Stimulated activated CD4-positive, alpha-beta T cell treated with anti-CD3 and anti-CD28 coated beads, Interleukin-4, amount 100 ng/mL, for 48 hours (primary cell): ENCODE data around the gene ANKRD10.

Experiments
- DNase-seq, 2 donors: peaks; one replicate each; pipeline ENCODE4 v3.0.0-alpha.2; 2020; ENCODE audit warnings: low read depth in 2 of 2

Gene ANKRD10

GRCh38 chr13:110944968-110945927 lies 30.4 kb upstream of the ANKRD10 start:
- no peak for DNase-seq

DNA sequence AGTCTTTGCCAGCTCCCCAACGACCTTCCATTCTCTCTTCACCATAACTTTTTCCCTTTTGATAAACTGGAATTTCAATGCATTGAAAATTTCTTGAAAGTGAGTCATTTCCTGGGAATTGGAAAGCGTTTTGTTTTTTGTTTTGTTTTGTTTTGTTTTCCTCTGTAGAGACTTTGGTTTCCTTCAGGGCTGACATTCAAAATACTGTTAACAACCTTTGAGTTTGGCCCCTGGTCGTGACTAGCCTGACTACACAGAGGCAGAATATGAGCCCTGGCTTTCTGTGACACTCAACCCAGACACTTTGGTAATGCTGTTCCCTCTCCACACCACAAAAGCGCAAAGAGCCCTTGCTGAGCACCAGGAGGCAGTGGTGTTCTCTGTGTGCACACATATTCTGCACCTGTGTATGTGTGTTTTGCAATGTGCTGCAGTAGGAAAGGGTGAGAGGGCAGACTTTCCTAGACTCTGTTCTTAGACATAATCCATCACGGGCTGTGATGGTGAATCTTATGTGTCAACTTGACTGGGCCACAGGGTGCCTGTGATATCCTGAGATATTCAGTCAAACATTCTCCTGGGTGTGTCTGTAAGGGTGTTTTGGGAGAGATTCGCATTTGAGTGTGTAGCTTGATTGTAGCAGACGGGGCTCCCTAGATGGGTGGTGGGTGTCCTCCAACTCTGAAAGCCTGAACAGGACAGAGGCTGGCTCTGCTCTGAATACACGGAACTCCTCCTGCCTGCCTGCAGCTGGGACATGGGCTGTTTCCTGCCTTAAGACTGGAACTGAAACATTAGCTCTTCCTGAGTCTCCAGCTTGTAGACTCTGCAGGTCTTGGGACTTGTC lies 29.5 kb upstream of the ANKRD10 start:
- DNase-seq = peak in 1 of 2 donors; percentile 28

DNA sequence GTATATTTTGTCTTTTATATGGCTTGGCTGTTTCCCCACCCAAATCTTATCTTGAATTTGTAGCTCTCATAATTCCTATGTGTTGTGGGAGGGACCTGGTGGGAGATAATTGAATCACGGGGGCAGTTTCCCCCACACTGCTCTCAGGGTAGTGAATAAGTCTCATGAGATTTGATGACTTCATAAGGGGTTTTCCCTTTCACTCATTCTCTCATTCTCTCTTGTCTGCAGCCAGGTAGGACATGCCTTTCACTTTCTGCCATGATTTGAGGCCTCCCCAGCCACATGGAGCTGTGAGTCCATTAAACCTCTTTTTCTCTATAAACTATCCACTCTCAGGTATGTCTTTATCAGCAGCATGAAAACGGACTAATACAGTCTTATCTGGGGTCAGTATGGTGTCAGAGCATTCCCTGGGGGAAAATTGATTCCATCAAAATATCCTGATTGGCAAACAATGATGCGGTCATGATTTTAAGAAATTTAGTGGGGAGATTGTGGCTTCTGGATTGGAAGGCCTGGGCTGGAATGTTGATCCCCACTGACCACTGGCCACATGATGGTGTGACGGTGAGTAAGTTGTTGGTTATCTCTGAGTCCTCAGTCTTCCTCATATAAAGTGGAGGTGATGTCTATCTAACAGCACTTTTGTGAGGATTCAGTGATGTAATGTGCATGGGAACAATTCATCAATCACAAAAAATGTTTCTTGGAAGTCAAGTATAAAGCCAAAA lies 27.5 kb upstream of the ANKRD10 start:
- peak; percentile 12 to 32 for DNase-seq

DNA sequence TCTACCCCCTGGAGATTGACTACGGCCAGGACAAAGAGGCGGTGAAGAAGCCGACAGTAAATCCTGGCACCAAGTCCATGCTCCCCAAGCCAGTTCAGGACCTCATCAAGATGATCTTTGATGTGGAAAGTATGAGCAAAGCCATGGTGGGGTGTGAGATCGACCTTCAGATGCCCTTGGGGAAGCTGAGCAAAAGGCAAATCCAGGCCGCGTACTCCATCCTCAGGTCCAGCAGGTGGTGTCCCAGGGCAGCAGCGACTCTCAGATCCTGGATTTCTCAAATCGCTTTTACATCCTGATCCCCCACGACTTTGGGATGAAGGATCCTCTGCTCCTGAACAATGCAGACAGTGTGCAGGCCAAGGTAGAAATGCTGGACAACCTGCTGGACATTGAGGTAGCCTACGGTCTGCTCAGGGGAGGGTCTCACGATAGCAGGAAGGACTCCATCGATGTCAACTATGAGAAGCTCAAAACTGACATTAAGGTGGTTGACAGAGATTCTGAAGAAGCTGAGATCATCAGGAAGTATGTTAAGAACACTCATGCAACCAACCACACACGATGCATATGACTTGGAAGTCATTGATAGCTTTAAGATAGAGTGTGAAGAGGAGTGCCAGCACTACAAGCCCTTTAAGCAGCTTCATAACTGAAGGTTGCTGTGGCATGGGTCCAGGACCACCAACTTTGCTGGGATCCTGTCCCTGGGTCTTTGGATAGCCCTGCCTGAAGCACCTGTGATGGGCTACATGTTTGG lies 24.0 kb upstream of the ANKRD10 start:
- no peak for DNase-seq

DNA sequence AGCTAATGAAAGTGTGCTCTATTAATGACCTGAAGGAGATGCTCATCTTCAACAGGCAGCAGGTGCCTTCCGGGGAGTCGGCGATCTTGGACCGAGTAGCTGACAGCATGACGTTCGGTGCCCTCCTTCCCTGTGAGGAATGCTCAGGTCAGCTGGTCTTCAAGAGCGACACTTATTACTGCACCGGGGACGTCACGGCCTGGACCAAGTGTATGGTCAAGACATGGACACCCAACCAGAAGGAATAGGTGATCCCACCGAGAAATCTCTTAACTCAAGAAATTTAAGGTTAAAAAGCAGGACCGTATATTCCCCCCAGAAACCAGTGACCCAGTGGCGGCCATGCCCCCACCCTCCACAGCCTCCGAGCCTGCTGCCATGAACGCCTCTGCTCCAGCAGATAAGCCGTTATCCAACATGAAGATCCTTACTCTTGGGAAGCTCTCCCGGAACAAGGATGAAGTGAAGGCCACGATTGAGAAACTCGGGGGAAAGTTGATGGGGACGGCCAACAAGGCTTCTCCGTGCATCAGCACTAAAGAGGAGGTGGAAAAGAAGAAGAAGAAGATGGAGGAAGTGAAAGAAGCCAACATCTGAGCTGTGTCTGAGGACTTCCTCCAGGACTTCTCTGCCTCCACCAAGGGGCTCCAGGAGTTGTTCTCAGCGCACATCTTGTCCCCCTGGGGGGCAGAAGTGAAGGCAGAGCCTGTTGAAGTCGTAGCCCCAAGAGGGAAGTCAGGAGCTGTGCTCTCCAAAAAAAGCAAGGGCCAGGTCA lies 22.8 kb upstream of the ANKRD10 start:
- DNase-seq = no peak

- no peak for DNase-seq
These were observed 21.6 kb upstream of the ANKRD10 start for GRCh38 chr13:110936519-110936918.

DNA sequence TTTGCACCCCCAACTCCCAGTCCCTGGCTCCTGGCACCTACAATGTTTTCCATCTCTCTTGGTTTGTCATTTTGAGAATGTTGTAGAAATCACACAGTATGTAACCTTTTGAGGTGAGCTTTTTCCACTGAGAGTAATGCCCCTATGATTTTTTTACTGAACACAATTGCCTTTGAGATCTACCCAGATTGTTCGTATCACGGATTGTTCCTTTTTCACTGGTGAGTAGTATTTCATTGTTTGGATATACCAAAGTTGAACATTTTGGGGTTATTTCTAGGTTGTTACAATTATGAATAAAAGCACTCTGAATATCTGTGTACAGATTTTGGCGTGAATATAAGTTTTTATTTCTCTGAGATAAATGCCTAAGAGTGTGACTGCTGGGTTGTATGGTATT lies 17.7 kb upstream of the ANKRD10 start:
- no peak for DNase-seq

DNA sequence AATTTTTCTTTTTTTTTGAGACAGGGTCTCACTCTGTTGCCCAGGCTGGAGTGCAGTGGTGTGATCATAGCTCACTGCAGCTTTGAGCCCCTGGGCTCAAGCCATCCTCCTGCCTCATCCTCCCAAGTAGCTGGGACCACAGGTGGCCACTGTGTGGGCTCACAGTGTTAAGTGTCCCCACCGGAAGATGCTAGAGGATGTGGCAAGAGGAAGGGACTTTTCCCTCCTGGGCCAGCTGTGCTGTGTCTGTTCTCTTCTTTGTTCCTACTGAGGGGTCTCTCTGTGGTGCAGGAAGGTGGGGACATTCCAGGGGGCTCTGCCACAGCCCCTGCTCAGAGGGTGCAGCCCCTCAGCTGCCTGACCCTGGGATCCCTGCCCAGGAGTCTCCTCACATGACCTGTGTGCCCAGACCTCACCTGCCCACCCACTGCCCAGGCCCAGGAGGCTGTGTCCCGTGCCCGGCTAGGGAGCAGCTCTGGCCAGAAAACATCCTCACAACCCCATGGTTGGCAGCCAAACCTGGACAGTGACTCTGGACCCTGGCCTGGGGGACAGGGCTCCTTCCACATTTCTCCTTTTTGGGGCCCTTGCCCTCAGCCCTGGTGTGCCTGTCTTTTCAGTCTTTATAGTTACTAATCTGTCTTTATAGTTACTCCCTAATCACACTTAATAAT lies 14.4 kb upstream of the ANKRD10 start:
- DNase-seq = no peak

- no peak for DNase-seq
These were observed 10.2 kb upstream of the ANKRD10 start for GRCh38 chr13:110925023-110925612.

GRCh38 chr13:110924639-110924934 lies 9.7 kb upstream of the ANKRD10 start:
- DNase-seq = no peak

DNA sequence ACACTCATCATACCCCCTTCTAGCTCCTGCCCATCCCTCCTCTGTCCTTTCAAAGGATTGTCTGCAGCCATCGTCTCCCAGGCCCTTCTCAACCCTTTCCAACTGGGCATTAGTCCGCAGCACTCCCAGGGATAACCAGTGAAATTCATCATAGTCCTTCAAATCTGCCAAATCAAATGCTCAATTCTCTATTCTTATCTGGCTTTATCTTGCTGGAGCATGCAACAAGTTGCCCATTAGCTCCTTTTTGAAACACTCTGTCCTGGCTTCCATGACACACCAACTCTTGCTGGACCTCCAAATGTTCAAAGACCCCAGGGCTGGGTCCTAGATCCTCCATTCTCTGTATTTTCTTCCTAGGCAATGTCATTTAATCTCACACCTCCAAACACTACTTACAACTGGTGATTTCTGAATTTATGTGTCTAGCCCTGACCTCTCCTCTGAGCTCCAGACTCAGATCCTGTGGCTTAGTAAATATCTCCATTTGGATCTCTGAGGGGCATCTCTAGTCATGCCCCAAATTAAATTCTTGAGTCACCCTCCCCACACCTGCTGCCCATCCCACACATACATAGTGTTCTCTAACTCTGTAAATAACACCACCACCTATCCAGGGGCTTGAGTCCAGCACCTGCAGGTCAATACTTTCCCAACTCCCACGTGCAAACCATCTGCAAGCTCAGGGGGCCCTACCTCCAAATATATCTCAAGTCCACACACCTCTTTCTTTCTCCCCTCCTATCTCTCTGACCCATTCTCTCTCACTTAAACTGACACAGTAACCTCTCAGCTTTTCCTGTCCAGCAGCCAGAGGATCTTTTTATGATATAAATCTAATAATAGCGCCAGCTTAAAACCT lies 9.1 kb upstream of the ANKRD10 start:
- DNase-seq = no peak

DNA sequence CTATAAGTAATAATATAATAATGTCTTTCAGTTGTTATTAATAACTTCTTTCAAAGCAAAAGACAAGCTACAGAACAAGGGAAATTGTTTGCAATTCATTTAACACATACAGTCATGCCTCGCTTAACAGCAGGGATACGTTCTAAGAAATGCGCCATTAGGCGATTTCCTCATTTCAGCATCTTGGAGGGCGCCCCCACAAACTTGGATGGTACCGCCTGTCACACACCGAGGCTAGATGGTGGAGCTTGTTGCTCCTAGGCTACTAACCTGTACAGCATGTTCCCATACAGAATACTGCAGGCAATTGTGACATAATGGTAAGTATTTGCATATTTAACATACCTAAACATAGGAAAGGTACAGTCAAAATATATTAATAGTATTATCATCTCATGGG lies 8.2 kb upstream of the ANKRD10 start:
- no peak for DNase-seq

DNA sequence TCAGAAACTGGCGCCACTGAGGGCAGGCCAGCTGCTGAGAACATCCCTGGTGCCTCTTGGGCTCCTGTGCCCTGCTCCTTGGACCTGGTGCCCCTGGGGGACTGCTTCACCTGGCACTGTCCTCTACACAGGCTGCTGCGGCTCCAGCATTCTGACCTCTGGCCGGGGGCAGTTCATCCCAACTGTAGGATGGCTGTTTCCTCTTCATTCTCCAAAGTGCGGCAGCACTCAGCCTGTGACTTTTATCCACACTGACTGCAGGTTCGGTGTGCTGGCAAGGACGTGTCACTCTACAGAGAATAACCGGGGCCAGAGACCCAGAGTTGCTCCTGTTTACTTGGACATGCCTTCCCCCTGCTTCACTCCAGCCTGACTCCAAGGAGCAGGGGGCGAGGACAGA lies 7.6 kb upstream of the ANKRD10 start:
- no peak for DNase-seq

GRCh38 chr13:110921695-110922094 lies 6.8 kb upstream of the ANKRD10 start:
- DNase-seq = no peak

- no peak for DNase-seq
These were observed 6.3 kb upstream of the ANKRD10 start for GRCh38 chr13:110921209-110921608.

DNA sequence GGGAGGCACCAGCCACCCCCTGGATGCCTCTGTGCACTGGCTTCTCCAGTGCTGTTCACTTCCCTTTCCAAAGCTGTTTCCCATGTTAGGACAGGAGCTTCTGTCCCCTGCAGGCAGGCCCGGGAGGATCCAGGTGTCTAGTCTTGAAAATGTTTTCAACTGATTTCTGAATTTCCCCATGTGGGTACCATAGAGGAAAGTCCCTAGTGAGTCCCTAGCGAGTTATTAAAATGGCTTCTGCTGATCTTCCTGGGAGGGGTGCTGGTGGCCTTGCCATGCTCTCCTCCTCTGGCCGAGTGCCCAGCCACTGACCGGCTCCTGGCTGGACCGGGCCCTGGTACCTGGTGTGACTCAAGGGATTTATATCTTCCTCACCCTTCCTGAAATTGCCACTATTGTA lies 5.2 kb upstream of the ANKRD10 start:
- DNase-seq = no peak

DNA sequence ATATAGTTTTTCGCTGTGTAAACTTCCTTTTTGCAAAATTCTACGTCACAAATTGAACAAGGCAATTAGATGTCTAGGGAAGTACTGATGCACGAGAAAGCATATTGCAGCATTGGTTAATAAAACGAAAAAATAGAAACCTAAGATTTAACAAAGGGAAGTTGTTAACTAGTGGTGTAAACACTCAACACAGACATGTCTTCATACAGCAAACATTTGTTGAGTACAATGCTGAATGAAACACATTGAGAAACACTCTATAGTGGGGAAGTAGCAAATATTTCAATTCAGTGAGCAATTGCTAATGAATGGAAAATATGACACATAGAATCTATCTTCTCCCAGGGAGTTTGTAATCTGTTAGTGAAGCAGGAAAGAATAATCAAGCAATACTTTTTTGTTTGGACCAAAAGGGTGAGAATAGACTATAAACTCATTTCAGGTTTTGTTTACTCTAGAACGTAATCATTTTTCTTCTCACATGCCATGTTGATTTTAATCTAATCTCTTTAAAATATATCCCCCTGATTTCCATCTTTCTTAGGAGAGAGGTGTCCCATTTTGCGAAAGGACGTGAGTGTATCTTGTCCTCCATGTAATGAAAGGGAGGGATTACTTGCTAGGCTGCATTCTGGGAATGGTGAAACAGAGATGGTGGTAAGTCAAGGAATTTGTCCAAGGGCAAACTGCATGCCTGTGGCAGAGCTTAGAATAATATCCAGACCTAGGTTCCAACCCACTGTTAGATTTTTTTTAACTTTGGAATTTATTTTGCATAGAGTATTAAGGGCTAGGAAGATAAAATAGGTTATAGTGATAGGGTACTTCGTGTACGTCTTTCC lies 1.7 kb upstream of the ANKRD10 start:
- no peak for DNase-seq

- DNase-seq = no peak
These were observed 971 bp upstream of the ANKRD10 start for GRCh38 chr13:110915874-110916206.
